HepG2 (cell line): ENCODE data around the gene TAS1R3. TPM values are rescaled to one million over a fixed set of nuclear protein-coding genes. Genes with fewer than 3 reads are reported as not detected.

Experiments
- GATAD1 ChIP-seq: IDR thresholded peaks from 2 replicates; pipeline ENCODE4 v1.6.1; 2016; ENCODE audit warnings: missing genetic modification reagents, missing compliant biosample characterization
- GFI1 ChIP-seq: sonication (generic); formaldehyde crosslinking; IDR thresholded peaks from 2 replicates; pipeline ENCODE4 v1.5.0; 2020; ENCODE audit warnings: missing genetic modification reagents, mild to moderate bottlenecking, borderline replicate concordance
- HIVEP1 ChIP-seq: sonication (generic); formaldehyde crosslinking; IDR thresholded peaks from 2 replicates; pipeline ENCODE4 v1.4.0; 2020; ENCODE audit warnings: mild to moderate bottlenecking, missing genetic modification reagents
- MATR3 ChIP-seq: sonication (generic); formaldehyde crosslinking; IDR thresholded peaks from 2 replicates; pipeline ENCODE4 v1.4.0; 2020; ENCODE audit warnings: missing genetic modification reagents
- MED8 ChIP-seq: sonication (generic); formaldehyde crosslinking; IDR thresholded peaks from 2 replicates; pipeline ENCODE4 v1.8.1; 2023; ENCODE audit warnings: mild to moderate bottlenecking, missing genetic modification reagents; ENCODE audit not compliant: insufficient replicate concordance
- MIER2 ChIP-seq: IDR thresholded peaks from 2 replicates; pipeline ENCODE4 v1.6.1; 2016; ENCODE audit warnings: missing biosample characterization, missing genetic modification reagents
- REXO4 ChIP-seq: sonication (generic); formaldehyde crosslinking; IDR thresholded peaks from 2 replicates; pipeline ENCODE4 v1.8.0; 2022; ENCODE audit warnings: missing genetic modification reagents, mild to moderate bottlenecking, borderline replicate concordance
- TBL1XR1 ChIP-seq: fragments of 150-350 bp; IDR thresholded peaks from 2 replicates; pipeline ENCODE4 v1.6.1; 2014; ENCODE audit warnings: borderline replicate concordance, low read length; ENCODE audit not compliant: partially characterized antibody
- ZBTB20 ChIP-seq: sonication (generic); formaldehyde crosslinking; IDR thresholded peaks from 2 replicates; pipeline ENCODE4 v1.8.1; 2023; ENCODE audit warnings: missing genetic modification reagents, low read depth, mild to moderate bottlenecking, borderline replicate concordance
- ZBTB7A ChIP-seq: sonication (generic); formaldehyde crosslinking; IDR thresholded peaks from 2 replicates; pipeline ENCODE4 v1.8.0; 2022; ENCODE audit warnings: mild to moderate bottlenecking, missing genetic modification reagents
- ZFP82 ChIP-seq: sonication (generic); formaldehyde crosslinking; IDR thresholded peaks from 2 replicates; pipeline ENCODE4 v1.5.1; 2020; ENCODE audit warnings: mild to moderate bottlenecking, missing genetic modification reagents, borderline replicate concordance
- ZFX ChIP-seq: sonication (generic); formaldehyde crosslinking; IDR thresholded peaks from 2 replicates; pipeline ENCODE4 v1.4.0; 2020; ENCODE audit warnings: mild to moderate bottlenecking, low read depth, missing genetic modification reagents, moderate library complexity
- ZNF160 ChIP-seq: sonication (generic); formaldehyde crosslinking; IDR thresholded peaks from 2 replicates; pipeline ENCODE4 v1.8.0; 2022; ENCODE audit warnings: mild to moderate bottlenecking, inconsistent platforms, missing genetic modification reagents
- ZNF674 ChIP-seq: sonication (generic); formaldehyde crosslinking; IDR thresholded peaks from 2 replicates; pipeline ENCODE4 v1.5.0; 2020; ENCODE audit warnings: low read depth, mild to moderate bottlenecking, missing genetic modification reagents
- ZNF746 ChIP-seq: sonication (generic); formaldehyde crosslinking; IDR thresholded peaks from 2 replicates; pipeline ENCODE4 v1.8.0; 2022; ENCODE audit warnings: mild to moderate bottlenecking, missing genetic modification reagents
- ZNF883 ChIP-seq: sonication (generic); formaldehyde crosslinking; IDR thresholded peaks from 2 replicates; pipeline ENCODE4 v1.5.1; 2020; ENCODE audit warnings: mild to moderate bottlenecking, missing genetic modification reagents; ENCODE audit errors: not compliant biosample characterization
- polyA plus RNA-seq, 8 experiments: library from polyadenylated mRNA; depleted of rRNA in 3 of 8; stranded (reverse) in 7 of 8; unstranded in 1 of 8; fragments of >200 nt; fragmentation: Illumina TruSeq in 4 of 8; extraction: Trizol in 4 of 8; gene quantifications; 2 replicates each; pipeline versions ENCODE4 v1.2.1 to v1.2.3, GENCODE V29; 2011 to 2016; ENCODE audit warnings: low read depth in 4 of 8, missing spikeins in 1 of 8, mixed read lengths in 1 of 8; ENCODE audit not compliant: insufficient read depth in 1 of 8
- total RNA-seq, 5 experiments: library from RNA; depleted of rRNA; stranded (reverse); fragments of >200 nt; fragmentation: Illumina TruSeq; extraction: Trizol; gene quantifications; 2 replicates each; pipeline ENCODE4 v1.2.3, GENCODE V29; 2016; ENCODE audit warnings: low read depth in 1 of 5
- TF ChIP-seq, protein P1 (sequence below): sonication (generic); formaldehyde crosslinking; IDR thresholded peaks from 2 replicates; pipeline ENCODE4 v1.8.0; 2022; ENCODE audit warnings: mild to moderate bottlenecking, missing genetic modification reagents, moderate library complexity
- TF ChIP-seq, protein P2 (sequence below): sonication (generic); formaldehyde crosslinking; IDR thresholded peaks from 2 replicates; pipeline ENCODE4 v1.5.1; 2020; ENCODE audit warnings: missing genetic modification reagents, mild to moderate bottlenecking, borderline replicate concordance
- TF ChIP-seq, protein P3 (sequence below): sonication (generic); formaldehyde crosslinking; IDR thresholded peaks from 2 replicates; pipeline ENCODE4 v1.5.0; 2020; ENCODE audit warnings: missing genetic modification reagents
- TF ChIP-seq, protein P4 (sequence below): sonication (generic); formaldehyde crosslinking; IDR thresholded peaks from 2 replicates; pipeline ENCODE4 v1.4.0; 2020; ENCODE audit warnings: low read depth, mild to moderate bottlenecking, missing genetic modification reagents
- TF ChIP-seq, protein P5 (sequence below): sonication (generic); formaldehyde crosslinking; conservative IDR thresholded peaks from 2 replicates; pipeline ENCODE4 v1.5.0; 2020; ENCODE audit warnings: missing genetic modification reagents
- TF ChIP-seq, protein P6 (sequence below): sonication (generic); formaldehyde crosslinking; IDR thresholded peaks from 2 replicates; pipeline ENCODE4 v1.5.1; 2020; ENCODE audit warnings: missing genetic modification reagents, mild to moderate bottlenecking, borderline replicate concordance

Gene TAS1R3
- total and polyA plus RNA-seq, 2 of the 13 experiments (the other 11 are each of a cell fraction or from before 2014, with no cell fraction given) = 0.13 to 0.15 TPM

DNA sequence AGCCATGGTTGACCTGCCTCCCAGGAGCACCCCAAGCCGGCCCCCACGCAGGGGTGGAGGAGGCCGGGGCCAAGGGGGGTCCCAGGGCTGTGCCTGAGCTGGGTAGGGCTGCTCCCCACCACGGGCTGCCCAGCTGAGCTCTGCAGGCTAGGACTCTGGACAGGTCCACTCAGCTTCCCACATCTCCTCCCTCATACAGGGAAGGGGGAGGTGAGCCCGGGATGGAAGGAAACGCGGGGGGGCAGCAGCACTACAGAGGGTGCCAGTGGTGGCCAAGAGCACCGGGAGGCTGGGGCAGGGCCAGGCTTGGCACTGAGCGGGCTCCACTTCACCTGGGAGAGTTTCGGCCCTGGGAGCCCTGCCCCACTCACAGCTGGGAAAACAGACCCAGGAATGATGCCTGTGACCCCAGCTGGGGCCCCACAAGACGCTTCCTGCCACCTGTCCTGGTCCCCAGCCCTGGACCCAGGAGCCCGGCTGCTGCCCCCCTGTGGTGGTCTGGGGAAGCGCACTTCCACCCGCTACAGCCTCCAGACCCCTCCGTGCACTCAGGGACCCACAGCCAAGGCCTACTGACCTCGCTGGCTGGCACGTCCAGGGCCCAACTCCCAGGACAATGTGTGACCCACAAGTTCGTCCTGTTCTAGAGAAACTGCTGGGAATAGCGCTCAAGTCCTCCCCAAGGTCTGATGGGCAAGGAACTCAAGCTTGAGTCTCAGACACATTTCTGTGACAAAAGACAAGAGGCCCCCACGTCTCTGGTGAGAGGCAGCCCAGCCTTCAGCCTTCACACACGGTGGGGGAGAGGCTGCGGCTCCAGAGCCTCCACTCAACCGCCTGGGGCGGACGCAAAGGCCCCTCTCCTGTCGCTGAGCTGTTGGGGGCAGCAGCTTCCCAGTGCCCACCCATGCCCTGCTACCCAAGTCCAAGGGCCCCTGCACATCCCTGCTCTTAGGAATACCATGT, 40.9 kb downstream of the TAS1R3 start (continued):
- TF ChIP-seq, protein P1, sequence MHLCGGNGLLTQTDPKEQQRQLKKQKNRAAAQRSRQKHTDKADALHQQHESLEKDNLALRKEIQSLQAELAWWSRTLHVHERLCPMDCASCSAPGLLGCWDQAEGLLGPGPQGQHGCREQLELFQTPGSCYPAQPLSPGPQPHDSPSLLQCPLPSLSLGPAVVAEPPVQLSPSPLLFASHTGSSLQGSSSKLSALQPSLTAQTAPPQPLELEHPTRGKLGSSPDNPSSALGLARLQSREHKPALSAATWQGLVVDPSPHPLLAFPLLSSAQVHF (CRISPR knock-in tag) = no peak
- TF ChIP-seq MATR3 (no peak), TBL1XR1 (no peak), ZBTB20 (CRISPR knock-in tag) (no peak), HIVEP1 (CRISPR knock-in tag) (no peak), GFI1 (CRISPR knock-in tag) (no peak), ZFX (CRISPR knock-in tag) (peak; percentile 63; the same call in 1 of the 2 replicates), MIER2 (no peak), GATAD1 (CRISPR knock-in tag) (0 out of 2 replicates have a peak, but pooled peaks have one; percentile 11), REXO4 (CRISPR knock-in tag) (no peak), ZNF160 (CRISPR knock-in tag) (no peak), ZNF883 (CRISPR knock-in tag) (no peak), MED8 (CRISPR knock-in tag) (no peak), ZNF674 (CRISPR knock-in tag) (no peak), ZNF746 (CRISPR knock-in tag) (no peak), ZBTB7A (CRISPR knock-in tag) (0 out of 2 replicates have a peak, but pooled peaks have one; percentile 42), ZFP82 (no peak)
- TF ChIP-seq, protein P2, sequence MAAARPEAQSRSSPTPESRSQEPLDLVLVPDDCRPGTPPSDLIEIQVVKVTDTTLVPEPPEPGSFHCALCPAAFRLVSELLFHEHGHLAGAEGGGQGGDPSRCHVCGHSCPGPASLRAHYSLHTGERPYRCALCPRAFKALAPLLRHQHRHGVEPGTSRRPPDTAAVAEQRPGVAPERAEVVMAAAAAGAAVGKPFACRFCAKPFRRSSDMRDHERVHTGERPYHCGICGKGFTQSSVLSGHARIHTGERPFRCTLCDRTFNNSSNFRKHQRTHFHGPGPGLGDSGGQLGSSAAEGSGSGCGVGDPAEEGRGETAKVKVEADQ (CRISPR knock-in tag) = no peak
- TF ChIP-seq, protein P3, sequence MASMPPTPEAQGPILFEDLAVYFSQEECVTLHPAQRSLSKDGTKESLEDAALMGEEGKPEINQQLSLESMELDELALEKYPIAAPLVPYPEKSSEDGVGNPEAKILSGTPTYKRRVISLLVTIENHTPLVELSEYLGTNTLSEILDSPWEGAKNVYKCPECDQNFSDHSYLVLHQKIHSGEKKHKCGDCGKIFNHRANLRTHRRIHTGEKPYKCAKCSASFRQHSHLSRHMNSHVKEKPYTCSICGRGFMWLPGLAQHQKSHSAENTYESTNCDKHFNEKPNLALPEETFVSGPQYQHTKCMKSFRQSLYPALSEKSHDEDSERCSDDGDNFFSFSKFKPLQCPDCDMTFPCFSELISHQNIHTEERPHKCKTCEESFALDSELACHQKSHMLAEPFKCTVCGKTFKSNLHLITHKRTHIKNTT (CRISPR knock-in tag) = no peak
- TF ChIP-seq, protein P4, sequence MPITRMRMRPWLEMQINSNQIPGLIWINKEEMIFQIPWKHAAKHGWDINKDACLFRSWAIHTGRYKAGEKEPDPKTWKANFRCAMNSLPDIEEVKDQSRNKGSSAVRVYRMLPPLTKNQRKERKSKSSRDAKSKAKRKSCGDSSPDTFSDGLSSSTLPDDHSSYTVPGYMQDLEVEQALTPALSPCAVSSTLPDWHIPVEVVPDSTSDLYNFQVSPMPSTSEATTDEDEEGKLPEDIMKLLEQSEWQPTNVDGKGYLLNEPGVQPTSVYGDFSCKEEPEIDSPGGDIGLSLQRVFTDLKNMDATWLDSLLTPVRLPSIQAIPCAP (CRISPR knock-in tag) = no peak
- TF ChIP-seq, protein P5, sequence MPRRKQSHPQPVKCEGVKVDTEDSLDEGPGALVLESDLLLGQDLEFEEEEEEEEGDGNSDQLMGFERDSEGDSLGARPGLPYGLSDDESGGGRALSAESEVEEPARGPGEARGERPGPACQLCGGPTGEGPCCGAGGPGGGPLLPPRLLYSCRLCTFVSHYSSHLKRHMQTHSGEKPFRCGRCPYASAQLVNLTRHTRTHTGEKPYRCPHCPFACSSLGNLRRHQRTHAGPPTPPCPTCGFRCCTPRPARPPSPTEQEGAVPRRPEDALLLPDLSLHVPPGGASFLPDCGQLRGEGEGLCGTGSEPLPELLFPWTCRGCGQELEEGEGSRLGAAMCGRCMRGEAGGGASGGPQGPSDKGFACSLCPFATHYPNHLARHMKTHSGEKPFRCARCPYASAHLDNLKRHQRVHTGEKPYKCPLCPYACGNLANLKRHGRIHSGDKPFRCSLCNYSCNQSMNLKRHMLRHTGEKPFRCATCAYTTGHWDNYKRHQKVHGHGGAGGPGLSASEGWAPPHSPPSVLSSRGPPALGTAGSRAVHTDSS (CRISPR knock-in tag) = no peak
- TF ChIP-seq, protein P6, sequence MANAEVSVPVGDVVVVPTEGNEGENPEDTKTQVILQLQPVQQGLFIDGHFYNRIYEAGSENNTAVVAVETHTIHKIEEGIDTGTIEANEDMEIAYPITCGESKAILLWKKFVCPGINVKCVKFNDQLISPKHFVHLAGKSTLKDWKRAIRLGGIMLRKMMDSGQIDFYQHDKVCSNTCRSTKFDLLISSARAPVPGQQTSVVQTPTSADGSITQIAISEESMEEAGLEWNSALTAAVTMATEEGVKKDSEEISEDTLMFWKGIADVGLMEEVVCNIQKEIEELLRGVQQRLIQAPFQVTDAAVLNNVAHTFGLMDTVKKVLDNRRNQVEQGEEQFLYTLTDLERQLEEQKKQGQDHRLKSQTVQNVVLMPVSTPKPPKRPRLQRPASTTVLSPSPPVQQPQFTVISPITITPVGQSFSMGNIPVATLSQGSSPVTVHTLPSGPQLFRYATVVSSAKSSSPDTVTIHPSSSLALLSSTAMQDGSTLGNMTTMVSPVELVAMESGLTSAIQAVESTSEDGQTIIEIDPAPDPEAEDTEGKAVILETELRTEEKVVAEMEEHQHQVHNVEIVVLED (CRISPR knock-in tag) = no peak
